DND-41 (cell line): ENCODE measurements around the gene APOD.
"Not testable (repeated sequence)": the region's sequence is repeated elsewhere in the genome, so short reads cannot be mapped to it uniquely, and the experiment has no call there.

ENCODE experiments used
- EZH2 ChIP-seq: IDR thresholded peaks from 3 replicates; pipeline ENCODE4 v1.6.1; 2012; ENCODE audit warnings: borderline replicate concordance, low read depth, mild to moderate bottlenecking, moderate library complexity, low read length, inconsistent platforms; ENCODE audit not compliant: severe bottlenecking
- TF ChIP-seq, protein P1 (sequence below): IDR thresholded peaks from 2 replicates; pipeline ENCODE4 v1.5.1; 2012; ENCODE audit warnings: borderline replicate concordance, low read length, moderate library complexity, mild to moderate bottlenecking; ENCODE audit not compliant: poor library complexity, severe bottlenecking; ENCODE audit errors: extremely low read depth

DNA sequence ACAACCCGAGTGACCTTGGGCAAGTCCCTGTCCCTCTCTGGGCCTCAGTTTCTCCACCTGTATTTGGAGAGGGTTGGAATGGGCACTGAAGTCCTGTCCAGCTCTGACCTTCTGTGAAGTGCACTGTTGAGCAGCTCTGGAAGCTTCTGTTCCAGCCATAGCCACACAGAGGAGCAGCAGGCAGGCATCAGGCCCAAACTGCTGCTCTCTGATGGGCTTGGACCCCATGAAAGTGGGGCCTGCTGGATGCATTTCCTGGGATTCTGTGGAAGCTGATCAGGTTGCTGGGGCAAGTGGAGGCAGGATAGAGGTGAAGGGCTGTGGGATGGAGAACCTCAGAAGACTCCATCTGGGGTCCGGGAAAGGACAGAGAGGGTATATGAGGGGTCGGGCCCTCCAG lies 36.7 kb upstream of the APOD start:
- TF ChIP-seq, protein P1, sequence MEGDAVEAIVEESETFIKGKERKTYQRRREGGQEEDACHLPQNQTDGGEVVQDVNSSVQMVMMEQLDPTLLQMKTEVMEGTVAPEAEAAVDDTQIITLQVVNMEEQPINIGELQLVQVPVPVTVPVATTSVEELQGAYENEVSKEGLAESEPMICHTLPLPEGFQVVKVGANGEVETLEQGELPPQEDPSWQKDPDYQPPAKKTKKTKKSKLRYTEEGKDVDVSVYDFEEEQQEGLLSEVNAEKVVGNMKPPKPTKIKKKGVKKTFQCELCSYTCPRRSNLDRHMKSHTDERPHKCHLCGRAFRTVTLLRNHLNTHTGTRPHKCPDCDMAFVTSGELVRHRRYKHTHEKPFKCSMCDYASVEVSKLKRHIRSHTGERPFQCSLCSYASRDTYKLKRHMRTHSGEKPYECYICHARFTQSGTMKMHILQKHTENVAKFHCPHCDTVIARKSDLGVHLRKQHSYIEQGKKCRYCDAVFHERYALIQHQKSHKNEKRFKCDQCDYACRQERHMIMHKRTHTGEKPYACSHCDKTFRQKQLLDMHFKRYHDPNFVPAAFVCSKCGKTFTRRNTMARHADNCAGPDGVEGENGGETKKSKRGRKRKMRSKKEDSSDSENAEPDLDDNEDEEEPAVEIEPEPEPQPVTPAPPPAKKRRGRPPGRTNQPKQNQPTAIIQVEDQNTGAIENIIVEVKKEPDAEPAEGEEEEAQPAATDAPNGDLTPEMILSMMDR = not testable (repeated sequence)
- not testable (repeated sequence) for TF ChIP-seq EZH2
